Omental fat pad (tissue), 4 donors: ENCODE results near the gene PCED1B. TPM values are rescaled to one million over a fixed set of nuclear protein-coding genes. Genes with fewer than 3 reads are reported as not detected.

ENCODE experiments used
- ATAC-seq: fragments of 150-250 bp; one replicate; pipeline ENCODE4 v1.9.1; 2016; ENCODE audit warnings: mild to moderate bottlenecking, moderate library complexity; ENCODE audit not compliant: low FRiP score
- DNase-seq: peaks from one replicate; pipeline ENCODE4 v3.0.0-alpha.2; 2019; ENCODE audit warnings: low spot score
- total RNA-seq, 4 donors: library from RNA; depleted of rRNA; stranded (reverse); fragments of >200 nt; gene quantifications; one replicate each; pipeline ENCODE4 v1.1.0, GENCODE V29; 2016
- TF ChIP-seq, protein P1 (sequence below), 3 donors: fragments of 450-650 bp; IDR thresholded peaks; one replicate each; pipeline ENCODE4 v1.5.1; 2016 to 2017; ENCODE audit warnings: antibody characterized with exemption in 3 of 3, mild to moderate bottlenecking in 3 of 3, moderate library complexity in 2 of 3

The PCED1B gene
- total RNA-seq, 4 donors from 2014 or later: 1.9 to 5.7 (median 3.8) TPM

DNA sequence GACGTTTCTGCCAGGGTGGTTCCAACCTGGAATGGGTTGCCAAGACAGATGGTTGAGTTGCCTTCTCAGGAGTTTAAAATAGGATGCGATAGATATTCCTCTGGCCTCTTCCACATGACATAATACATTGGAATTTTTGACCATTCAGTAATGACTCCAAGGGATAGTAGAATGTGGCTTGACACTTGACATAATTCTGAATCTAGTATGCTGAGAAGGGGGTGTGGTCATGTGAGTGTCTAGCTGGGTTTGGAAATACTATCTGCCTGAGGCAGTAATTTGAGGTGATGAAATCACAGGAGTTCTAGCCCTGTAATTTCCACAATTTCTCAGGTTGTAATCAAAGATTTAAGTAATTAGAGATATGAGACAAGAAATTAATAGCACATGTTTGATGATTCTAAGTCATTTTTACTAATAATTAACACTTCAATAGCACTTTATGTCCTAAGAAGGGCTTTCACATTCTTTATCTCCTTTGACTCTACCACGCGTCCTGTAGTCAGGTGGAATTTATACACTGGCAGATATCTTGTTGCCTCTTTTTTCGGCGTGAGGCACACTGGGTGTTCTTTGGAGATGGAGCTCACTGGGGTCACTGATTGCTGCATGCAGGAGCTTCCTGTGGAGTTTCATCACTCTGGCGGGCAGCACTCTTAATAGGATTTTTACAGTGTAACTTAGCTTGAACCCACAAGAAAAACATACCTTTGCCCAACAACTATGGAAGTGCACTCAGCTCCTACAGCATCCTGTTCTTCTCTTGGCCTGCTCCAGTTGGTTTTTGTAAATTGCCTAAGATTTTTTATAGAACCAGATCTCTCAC lies 3.6 kb downstream of the PCED1B start:
- DNase-seq (no peak), ATAC-seq (peak; percentile 41)
- TF ChIP-seq, protein P1, sequence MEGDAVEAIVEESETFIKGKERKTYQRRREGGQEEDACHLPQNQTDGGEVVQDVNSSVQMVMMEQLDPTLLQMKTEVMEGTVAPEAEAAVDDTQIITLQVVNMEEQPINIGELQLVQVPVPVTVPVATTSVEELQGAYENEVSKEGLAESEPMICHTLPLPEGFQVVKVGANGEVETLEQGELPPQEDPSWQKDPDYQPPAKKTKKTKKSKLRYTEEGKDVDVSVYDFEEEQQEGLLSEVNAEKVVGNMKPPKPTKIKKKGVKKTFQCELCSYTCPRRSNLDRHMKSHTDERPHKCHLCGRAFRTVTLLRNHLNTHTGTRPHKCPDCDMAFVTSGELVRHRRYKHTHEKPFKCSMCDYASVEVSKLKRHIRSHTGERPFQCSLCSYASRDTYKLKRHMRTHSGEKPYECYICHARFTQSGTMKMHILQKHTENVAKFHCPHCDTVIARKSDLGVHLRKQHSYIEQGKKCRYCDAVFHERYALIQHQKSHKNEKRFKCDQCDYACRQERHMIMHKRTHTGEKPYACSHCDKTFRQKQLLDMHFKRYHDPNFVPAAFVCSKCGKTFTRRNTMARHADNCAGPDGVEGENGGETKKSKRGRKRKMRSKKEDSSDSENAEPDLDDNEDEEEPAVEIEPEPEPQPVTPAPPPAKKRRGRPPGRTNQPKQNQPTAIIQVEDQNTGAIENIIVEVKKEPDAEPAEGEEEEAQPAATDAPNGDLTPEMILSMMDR (IDR thresholded peaks at IDR 0.05): no peak

DNA sequence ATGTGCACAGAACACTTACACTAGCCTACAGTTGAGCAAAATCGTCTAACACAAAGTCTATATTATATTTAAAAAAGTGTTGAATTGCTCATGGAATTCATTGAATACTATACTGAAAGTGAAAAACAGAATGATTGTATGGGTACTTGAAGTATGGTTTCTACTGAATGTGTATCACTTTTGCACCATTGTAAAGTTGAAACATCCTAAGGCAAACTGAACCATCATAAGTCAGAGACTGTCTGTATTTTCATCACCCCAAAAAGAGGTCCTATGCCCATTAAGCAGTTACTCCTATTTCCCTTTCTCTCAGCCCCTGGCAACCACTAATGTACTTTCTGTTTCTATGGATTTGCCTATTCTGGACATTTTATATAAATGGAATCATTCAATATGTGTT lies 4.8 kb downstream of the PCED1B start:
- DNase-seq: no peak

DNA sequence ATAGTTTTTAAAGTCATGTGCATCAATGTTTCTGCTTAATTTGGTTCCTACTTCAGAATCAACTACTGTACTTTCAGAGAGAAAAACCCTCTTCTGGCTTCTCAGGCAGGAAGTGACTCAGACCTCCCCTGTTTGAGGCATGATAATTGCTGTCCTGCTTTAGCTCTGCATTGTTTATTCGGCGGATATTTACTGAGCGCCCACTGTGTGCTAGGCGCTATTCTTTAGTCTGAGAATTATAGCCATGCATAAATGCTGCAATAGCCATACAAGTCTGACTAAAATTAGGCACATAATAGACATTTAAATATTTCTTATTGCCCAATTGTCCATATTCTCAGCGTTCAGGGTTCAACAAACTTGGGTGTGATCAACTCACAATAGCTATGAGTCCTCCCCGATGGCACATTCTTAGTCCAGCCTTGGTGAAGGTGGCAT lies 6.4 kb downstream of the PCED1B start:
- DNase-seq: no peak
- TF ChIP-seq, protein P1 (IDR thresholded peaks at IDR 0.05): no peak
- no peak for ATAC-seq

More for the DNA sequence above, 4.8 kb downstream of the PCED1B start:
- ATAC-seq: no peak
- TF ChIP-seq, protein P1 (IDR thresholded peaks at IDR 0.05): no peak

DNA sequence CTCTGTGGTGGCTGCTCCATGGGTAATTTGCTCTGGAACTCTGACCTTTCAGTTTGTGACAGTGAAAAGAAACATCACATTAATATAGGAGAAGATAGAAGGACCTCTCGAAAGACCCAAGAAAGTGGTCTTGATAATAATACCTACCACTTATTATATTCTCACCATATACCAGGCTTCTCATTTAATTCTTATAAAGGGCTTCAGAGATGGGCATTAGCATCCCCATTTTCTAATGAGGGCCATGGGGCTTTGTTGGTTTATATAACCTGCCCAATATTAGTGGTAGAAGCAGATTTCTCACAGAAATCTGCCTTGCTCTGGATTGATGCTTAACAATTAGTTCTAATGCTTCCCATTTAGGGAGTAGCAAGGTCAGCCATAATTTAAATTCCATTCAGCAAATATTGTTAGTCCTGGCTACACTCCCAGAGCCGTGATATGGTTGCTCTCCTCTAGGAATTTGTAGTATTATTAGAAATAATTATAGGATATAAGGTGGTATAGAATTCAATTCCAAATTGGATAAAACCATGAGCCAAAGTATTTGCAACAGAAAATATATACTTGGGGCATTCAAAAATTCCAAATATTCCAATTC lies 7.8 kb downstream of the PCED1B start:
- TF ChIP-seq, protein P1 (IDR thresholded peaks at IDR 0.05): no peak
- ATAC-seq (no peak), DNase-seq (no peak)

DNA sequence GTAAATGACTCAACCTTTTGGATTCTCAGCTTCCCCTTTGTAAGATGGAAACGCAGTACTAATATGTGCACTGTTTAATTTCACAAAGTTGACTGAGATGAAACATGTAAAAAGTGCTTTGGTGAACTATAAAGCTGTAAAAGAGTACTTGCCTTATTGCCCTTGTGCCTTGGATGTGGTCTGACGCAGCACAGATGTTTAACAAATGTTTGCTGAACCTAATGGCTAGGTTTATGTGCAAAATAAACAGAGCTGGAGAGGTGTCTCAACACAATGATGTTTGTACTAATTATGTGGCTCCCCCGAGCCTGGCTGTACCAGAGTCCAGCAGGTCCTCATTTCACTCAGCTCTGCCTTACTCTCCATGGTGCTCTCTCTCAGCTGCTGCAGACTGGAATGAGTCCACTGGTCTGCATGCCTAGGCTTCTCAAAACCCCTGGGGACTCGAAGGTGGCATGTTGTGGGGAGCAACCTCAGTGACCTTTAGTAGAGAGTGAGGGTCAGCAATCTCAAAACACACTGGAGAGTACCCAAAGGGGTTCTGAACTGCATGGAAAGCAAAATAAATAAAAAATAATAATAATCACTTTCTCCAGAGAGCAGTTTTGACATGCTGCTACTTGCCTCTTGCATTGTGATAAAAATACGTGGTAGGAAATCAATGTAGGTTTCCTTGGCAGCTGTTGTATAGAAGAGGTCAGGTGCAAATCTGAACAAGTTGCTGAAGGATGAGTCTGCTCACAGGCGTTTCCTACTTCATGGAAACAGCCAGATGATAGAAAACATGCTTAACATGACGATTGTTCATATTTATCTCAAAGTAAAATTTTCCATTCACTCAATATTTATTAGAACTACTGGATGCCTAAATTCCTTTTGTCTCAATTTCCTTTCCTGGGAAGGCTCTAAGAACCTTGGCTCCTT lies 8.9 kb downstream of the PCED1B start:
- no peak for DNase-seq
- ATAC-seq: no peak
- TF ChIP-seq, protein P1 (IDR thresholded peaks at IDR 0.05): no peak

DNA sequence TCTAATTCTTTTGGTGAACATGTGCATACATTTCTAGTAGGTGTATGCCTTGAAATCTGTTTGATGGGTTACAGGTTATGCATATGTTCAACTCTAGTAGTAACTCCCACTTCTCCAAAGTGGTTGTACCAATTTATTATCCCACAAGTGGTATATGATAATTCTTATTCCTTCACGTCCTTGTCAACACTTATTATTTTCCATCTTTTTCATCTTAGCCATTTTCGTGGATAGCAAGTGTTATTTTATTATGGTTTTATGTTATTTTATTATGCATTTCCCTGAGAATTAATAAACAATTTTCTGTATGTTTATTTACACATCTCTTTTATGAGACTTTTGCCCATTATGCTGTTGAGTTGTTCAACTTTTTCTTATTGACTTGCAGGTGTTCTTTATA lies 11.6 kb downstream of the PCED1B start:
- no peak for ATAC-seq
- TF ChIP-seq, protein P1 (IDR thresholded peaks at IDR 0.05): no peak
- DNase-seq: no peak
